Mesenchymal stem cell (in vitro differentiated cells and primary cell): Measurements from ENCODE around the gene DOK5.

ENCODE experiments used
- DNase-seq: peaks from one replicate; pipeline ENCODE4 v3.0.0-alpha.2; 2013
- H2AFZ ChIP-seq: one replicate; pipeline ENCODE4 v1.6.1; 2013; ENCODE audit warnings: low read depth, mild to moderate bottlenecking, control low read depth, inconsistent platforms, low read length, moderate library complexity
- H2AK5ac ChIP-seq: 2 replicates; pipeline ENCODE4 v1.6.1; 2013; ENCODE audit warnings: low read length, moderate library complexity, mild to moderate bottlenecking, inconsistent platforms; ENCODE audit not compliant: severe bottlenecking
- H2BK120ac ChIP-seq: one replicate; pipeline ENCODE4 v1.6.1; 2013; ENCODE audit warnings: low read depth, mild to moderate bottlenecking, inconsistent platforms, low read length, moderate library complexity
- H2BK12ac ChIP-seq, 2 experiments: one replicate each; pipeline ENCODE4 v1.6.1; 2013; ENCODE audit warnings: inconsistent platforms in 2 of 2, low read length in 2 of 2, mild to moderate bottlenecking in 2 of 2, moderate library complexity in 2 of 2, control low read depth in 1 of 2
- H2BK15ac ChIP-seq: one replicate; pipeline ENCODE4 v1.6.1; 2013; ENCODE audit warnings: mild to moderate bottlenecking, low read depth, inconsistent platforms; ENCODE audit not compliant: poor library complexity, severe bottlenecking
- H2BK5ac ChIP-seq: 2 replicates; pipeline ENCODE4 v1.6.1; 2013; ENCODE audit warnings: low read depth, mild to moderate bottlenecking, low read length, control low read depth, inconsistent platforms; ENCODE audit not compliant: poor library complexity, severe bottlenecking
- H3K14ac ChIP-seq, 2 experiments: one replicate each; pipeline ENCODE4 v1.6.1; 2013; ENCODE audit warnings: inconsistent platforms in 2 of 2, low read length in 2 of 2, control low read depth in 1 of 2, mild to moderate bottlenecking in 1 of 2, moderate library complexity in 1 of 2
- H3K18ac ChIP-seq, 2 experiments: one replicate each; pipeline ENCODE4 v1.6.1; 2013; ENCODE audit warnings: inconsistent platforms in 2 of 2, low read length in 2 of 2, control low read depth in 1 of 2, low read depth in 1 of 2, mild to moderate bottlenecking in 1 of 2
- H3K23ac ChIP-seq, 2 experiments: one replicate each; pipeline ENCODE4 v1.6.1; 2013; ENCODE audit warnings: inconsistent platforms in 2 of 2, low read length in 2 of 2, mild to moderate bottlenecking in 2 of 2, moderate library complexity in 2 of 2, control low read depth in 1 of 2
- H3K27ac ChIP-seq: 2 replicates; pipeline ENCODE4 v1.5.1; 2013; ENCODE audit warnings: mild to moderate bottlenecking, moderate library complexity, low read length, control low read depth, inconsistent platforms; ENCODE audit not compliant: poor library complexity, severe bottlenecking
- H3K27me3 ChIP-seq, 2 experiments: 2 replicates each; pipeline versions ENCODE4 v1.6.1 to v1.7.0; 2013; ENCODE audit warnings: low read length in 2 of 2, mild to moderate bottlenecking in 2 of 2, moderate library complexity in 2 of 2, control low read depth in 1 of 2, inconsistent platforms in 1 of 2; ENCODE audit not compliant: control insufficient read depth in 1 of 2, insufficient read depth in 1 of 2
- H3K36me3 ChIP-seq, 2 experiments: 2 replicates each; pipeline versions ENCODE4 v1.6.1 to v1.7.0; 2013; ENCODE audit warnings: low read length in 2 of 2, control low read depth in 1 of 2, inconsistent platforms in 1 of 2, low read depth in 1 of 2, mild to moderate bottlenecking in 1 of 2; ENCODE audit not compliant: insufficient read depth in 2 of 2, control insufficient read depth in 1 of 2
- H3K4ac ChIP-seq, 2 experiments: one replicate each; pipeline ENCODE4 v1.6.1; 2013; ENCODE audit warnings: inconsistent platforms in 2 of 2, low read length in 2 of 2, mild to moderate bottlenecking in 2 of 2, moderate library complexity in 2 of 2, control low read depth in 1 of 2, low read depth in 1 of 2
- H3K4me1 ChIP-seq: 2 replicates; pipeline ENCODE4 v1.6.1; 2013; ENCODE audit warnings: low read depth, low read length, control low read depth; ENCODE audit not compliant: control insufficient read depth, insufficient read depth
- H3K4me2 ChIP-seq: 2 replicates; pipeline ENCODE4 v1.6.1; 2013; ENCODE audit warnings: low read length, mild to moderate bottlenecking, inconsistent platforms; ENCODE audit not compliant: poor library complexity, severe bottlenecking
- H3K4me3 ChIP-seq, 2 experiments: 2 replicates each; pipeline versions ENCODE4 v1.5.1 to v1.7.0; 2013; ENCODE audit warnings: low read length in 2 of 2, mild to moderate bottlenecking in 2 of 2, control low read depth in 1 of 2, low read depth in 1 of 2; ENCODE audit not compliant: insufficient read depth in 1 of 2
- H3K79me1 ChIP-seq: replicated peaks from 2 replicates; pipeline ENCODE4 v1.6.1; 2013; ENCODE audit warnings: mild to moderate bottlenecking, control low read depth, low read length, inconsistent platforms; ENCODE audit not compliant: poor library complexity, severe bottlenecking
- H3K9ac ChIP-seq: 2 replicates; pipeline ENCODE4 v1.7.0; 2013; ENCODE audit warnings: mild to moderate bottlenecking, low read length, moderate library complexity
- H3K9me3 ChIP-seq: 2 replicates; pipeline ENCODE4 v1.7.0; 2013; ENCODE audit warnings: mild to moderate bottlenecking, low read length; ENCODE audit not compliant: control insufficient read depth
- H4K8ac ChIP-seq: one replicate; pipeline ENCODE4 v1.6.1; 2013; ENCODE audit warnings: inconsistent platforms, mild to moderate bottlenecking, low read length, moderate library complexity
- H4K91ac ChIP-seq: one replicate; pipeline ENCODE4 v1.6.1; 2013; ENCODE audit warnings: mild to moderate bottlenecking, low read length, inconsistent platforms
- WGBS: methylation state at CpG from one replicate; pipeline ENCODE4 v1.1.7; 2013; ENCODE audit warnings: mixed read lengths; 5-methylcytosine and 5-hydroxymethylcytosine counted together

The DOK5 gene

GRCh38 chr20:54438166-54438565 is 37.2 kb upstream of the DOK5 start:
- no peak overlapping the region for H4K8ac ChIP-seq
- H3K4ac ChIP-seq: no peak overlapping the region
- H2AK5ac ChIP-seq: no peak overlapping the region
- DNase-seq: no peak
- no peak overlapping the region for H3K18ac ChIP-seq
- H3K9ac ChIP-seq: no peak overlapping the region
- no peak overlapping the region for H4K91ac ChIP-seq
- H3K9me3 ChIP-seq: no peaks in the 10 kb centered on the region
- H3K27me3 ChIP-seq: no peaks in the 10 kb centered on the region
- no peaks in the 10 kb centered on the region for H3K4me1 ChIP-seq
- no peak overlapping the region for H2BK5ac ChIP-seq
- no peak overlapping the region for H2BK12ac ChIP-seq
- H3K4me2 ChIP-seq: no peak overlapping the region
- no peaks in the 10 kb centered on the region for H3K36me3 ChIP-seq
- no peak overlapping the region for H3K4me3 ChIP-seq
- WGBS: 65% methylated on average over 5 of the region's 5 CpGs
- no peak overlapping the region for H2AFZ ChIP-seq
- no peak overlapping the region for H2BK120ac ChIP-seq
- H3K14ac ChIP-seq: no peak overlapping the region
- H3K27ac ChIP-seq: no peak overlapping the region
- H2BK15ac ChIP-seq: no peak overlapping the region
- no peaks in the 10 kb centered on the region for H3K79me1 ChIP-seq
- H3K23ac ChIP-seq: no peak overlapping the region

- Histone ChIP-seq H2BK15ac (no peak overlapping the region), H2AK5ac (no peak overlapping the region), H2BK120ac (no peak overlapping the region), H4K8ac (no peak overlapping the region), H2BK5ac (no peak overlapping the region), H3K27ac (no peak overlapping the region), H3K4ac (no peak overlapping the region), H3K4me3 (no peak overlapping the region), H3K79me1 (no peaks in the 10 kb centered on the region), H3K27me3 (peaks cover 0 to 14% of the 10 kb centered on the region in 2 experiments), H3K14ac (no peak overlapping the region), H2BK12ac (no peak overlapping the region), H3K23ac (no peak overlapping the region), H3K18ac (no peak overlapping the region), H3K4me2 (no peak overlapping the region), H4K91ac (no peak overlapping the region), H3K9ac (no peak overlapping the region), H3K9me3 (no peaks in the 10 kb centered on the region), H3K4me1 (no peaks in the 10 kb centered on the region), H3K36me3 (no peaks in the 10 kb centered on the region), H2AFZ (no peak overlapping the region)
- 77% methylated on average over 5 of the region's 5 CpGs for WGBS
- DNase-seq: no peak
Measured at GRCh38 chr20:54450207-54450606, 25.2 kb upstream of the DOK5 start.

DNA sequence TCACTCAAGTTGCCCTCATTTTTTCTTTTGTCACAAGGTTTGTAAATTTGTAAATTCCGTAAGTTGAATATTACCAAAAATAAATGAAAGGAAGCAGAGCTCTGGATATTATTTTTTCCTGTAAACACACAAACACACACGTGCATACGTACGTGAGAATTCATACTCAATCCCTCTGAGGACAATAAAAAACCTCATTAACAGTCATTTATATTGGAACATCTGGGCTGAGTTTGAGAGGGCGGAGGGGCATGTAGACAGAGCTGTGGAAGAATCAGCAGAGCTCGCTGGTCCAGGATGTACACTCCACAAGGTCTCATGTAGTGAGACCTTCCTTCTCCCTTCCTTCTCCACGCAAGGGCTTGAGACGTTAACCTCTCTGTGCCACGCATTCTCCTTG is 24.2 kb upstream of the DOK5 start:
- no peak overlapping the region for H3K4ac ChIP-seq

GRCh38 chr20:54452277-54452676 is 23.1 kb upstream of the DOK5 start:
- Histone ChIP-seq H2BK120ac (no peak overlapping the region), H3K27ac (no peak overlapping the region), H3K27me3 (peaks cover 0 to 10% of the 10 kb centered on the region in 2 experiments), H3K23ac (no peak overlapping the region), H3K4ac (no peak overlapping the region), H4K91ac (no peak overlapping the region), H2BK15ac (no peak overlapping the region), H3K4me2 (no peak overlapping the region), H3K4me3 (no peak overlapping the region), H3K36me3 (no peaks in the 10 kb centered on the region), H3K18ac (no peak overlapping the region), H2AK5ac (no peak overlapping the region), H2AFZ (no peak overlapping the region), H2BK5ac (no peak overlapping the region), H4K8ac (no peak overlapping the region), H3K9ac (no peak overlapping the region), H3K79me1 (no peaks in the 10 kb centered on the region), H2BK12ac (no peak overlapping the region), H3K9me3 (no peaks in the 10 kb centered on the region), H3K14ac (no peak overlapping the region), H3K4me1 (no peaks in the 10 kb centered on the region)
- WGBS: 82% methylated on average over 12 of the region's 12 CpGs
- DNase-seq: no peak

More for the DNA sequence above, 24.2 kb upstream of the DOK5 start:
- Histone ChIP-seq H3K27ac (no peak overlapping the region), H3K9me3 (no peaks in the 10 kb centered on the region), H2BK5ac (no peak overlapping the region), H4K91ac (no peak overlapping the region), H3K18ac (no peak overlapping the region), H2BK120ac (no peak overlapping the region), H2BK15ac (no peak overlapping the region), H3K14ac (no peak overlapping the region), H3K79me1 (no peaks in the 10 kb centered on the region), H2AK5ac (no peak overlapping the region), H3K9ac (no peak overlapping the region), H3K23ac (no peak overlapping the region), H3K36me3 (no peaks in the 10 kb centered on the region), H4K8ac (no peak overlapping the region), H3K4me2 (no peak overlapping the region), H3K4me3 (no peak overlapping the region), H2BK12ac (no peak overlapping the region), H3K27me3 (peaks cover 0 to 14% of the 10 kb centered on the region in 2 experiments), H2AFZ (no peak overlapping the region), H3K4me1 (no peaks in the 10 kb centered on the region)
- WGBS: 86% methylated on average over 8 of the region's 9 CpGs
- DNase-seq: no peak
